GM19035 (cell line): ENCODE data around the gene SGCD.
"Not testable (repeated sequence)": the region's sequence is repeated elsewhere in the genome, so short reads cannot be mapped to it uniquely, and the experiment has no call there.

Experiments
- ATAC-seq: cut with Tn5 transposase; IDR thresholded peaks from one replicate; pipeline ENCODE4 v1.9.1; 2021; ENCODE audit not compliant: unreplicated experiment

SGCD gene

DNA sequence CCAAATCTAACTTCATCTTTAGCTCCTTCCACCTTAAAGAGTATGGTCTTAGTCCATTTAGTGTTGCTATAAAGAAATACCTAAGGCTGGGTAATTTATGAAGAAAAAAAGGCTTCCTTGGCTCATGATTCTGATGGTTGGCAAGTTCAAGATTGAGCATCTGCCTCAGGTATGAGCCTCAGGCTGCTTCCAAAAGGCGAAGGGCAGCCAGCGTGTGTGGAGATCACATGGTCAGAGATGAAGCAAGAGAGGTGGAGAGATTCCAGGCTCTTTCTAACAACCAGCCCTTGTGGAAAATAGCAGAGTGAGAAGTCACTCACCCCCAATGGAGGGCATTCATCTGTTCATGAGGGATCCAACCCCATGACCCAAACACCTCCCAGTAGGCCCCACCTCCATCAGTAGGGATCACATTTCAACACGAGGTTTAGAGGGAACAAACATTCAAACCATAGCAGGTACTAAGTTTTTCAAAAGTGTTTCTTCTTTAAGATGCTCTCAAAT, 225.9 kb downstream of the SGCD start:
- no peak for ATAC-seq

DNA sequence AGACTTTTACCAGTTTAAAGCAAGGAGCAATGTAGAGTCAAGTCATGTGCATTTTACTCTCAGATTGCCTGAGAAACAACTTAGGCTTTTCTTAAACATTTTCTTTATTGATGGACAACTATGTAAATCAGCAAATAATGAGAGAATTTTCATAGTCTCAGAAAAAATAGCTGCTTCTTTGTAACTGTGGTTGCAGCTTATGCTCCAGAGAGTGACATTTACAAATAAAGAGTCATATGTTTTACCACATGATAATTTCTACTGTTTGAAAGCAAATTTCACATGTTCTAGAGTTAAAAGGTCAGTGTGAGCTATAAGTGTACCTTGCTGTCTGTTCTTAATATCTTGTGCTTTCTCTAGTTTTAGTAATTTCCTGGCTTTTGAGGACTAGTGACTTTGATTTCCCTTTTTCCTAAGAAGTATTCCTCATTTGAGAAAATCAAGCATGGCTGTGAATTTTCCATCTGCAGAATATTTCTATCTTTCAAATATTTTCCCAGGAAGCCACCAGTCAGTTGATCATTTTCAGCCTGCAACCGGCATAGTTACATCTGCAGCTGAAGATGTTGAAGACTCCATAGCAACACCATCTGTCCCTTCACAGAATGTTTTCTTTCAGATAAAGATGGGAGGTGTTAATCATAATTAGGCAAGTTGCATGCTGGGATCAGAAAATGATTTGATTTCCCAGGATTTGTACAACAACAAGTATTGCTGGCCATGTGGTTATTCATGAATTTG, 229.9 kb downstream of the SGCD start:
- ATAC-seq = no peak

DNA sequence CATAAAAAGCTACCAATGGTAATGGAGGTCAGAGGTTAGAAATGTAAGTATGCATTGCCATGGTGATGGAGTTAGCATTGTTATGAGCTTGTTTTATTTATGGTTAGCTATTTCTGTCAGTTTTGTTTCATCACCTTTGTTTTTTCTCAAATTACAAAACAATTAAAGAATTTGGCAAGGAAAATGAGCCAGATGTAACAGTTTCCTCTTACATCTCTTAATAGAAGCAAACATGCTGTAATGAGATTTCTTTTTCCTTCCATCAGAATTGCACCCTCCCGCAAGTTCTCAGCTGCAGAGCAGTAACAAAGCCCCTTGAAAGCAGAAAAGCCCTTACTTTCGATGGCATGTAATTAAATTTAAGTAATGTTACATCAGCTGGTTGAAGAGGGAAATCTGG, 233.0 kb downstream of the SGCD start:
- ATAC-seq = no peak

DNA sequence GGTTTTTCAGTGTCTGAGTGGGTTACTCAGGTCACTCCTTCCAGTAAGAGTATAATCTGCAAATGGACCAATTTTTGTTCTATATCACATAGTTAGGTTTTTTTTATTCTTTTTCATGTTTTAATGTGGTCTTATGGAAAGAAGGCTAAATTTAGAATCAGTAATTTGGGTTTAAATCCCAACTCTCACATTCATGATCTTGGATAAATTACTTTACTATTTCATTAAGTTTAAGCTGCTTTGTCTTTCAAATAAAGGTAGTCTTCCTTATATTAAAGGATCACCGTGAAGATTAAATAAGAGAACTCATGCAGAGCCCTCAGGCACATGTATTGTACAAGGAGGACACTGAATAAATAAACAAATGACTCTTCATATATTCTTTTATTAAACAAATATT, 234.7 kb downstream of the SGCD start:
- ATAC-seq = no peak

DNA sequence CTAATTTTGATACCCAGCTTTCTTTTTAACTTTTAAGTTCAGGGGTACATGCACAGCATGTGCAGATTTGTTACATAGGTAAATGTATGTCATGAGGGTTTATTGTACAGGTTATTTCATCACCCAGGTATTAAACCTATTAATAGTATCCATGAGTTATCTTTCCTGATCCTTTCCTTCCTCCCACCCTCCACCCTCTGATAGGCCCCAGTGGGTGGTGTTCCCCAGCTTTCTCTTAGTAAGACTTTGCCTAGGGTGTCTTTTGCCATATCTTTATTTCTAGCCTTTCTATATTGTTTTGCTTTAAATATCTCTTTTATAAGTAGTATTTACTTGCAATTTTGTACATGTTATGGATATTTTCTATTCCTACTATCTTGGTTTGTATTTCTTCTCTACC, 243.7 kb downstream of the SGCD start:
- no peak for ATAC-seq

DNA sequence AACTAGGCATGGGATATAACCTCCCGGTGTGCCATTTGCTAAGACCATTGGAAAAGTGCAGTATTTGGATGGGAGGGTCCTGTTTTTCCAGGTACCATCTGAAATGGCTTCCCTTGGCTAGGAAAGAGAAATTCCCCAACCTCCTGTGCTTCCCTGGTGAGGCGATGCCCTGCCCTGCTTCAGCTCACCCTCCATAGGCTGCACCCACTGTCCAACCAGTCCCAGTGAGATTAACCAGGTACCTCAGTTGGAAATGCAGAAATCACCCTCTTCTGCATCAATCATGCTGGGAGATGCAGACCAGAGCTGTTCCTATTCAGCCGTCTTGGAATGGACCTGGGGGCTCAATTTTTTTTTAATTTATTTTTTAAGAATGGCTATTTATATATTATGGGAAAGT, 254.8 kb downstream of the SGCD start:
- no peak for ATAC-seq

DNA sequence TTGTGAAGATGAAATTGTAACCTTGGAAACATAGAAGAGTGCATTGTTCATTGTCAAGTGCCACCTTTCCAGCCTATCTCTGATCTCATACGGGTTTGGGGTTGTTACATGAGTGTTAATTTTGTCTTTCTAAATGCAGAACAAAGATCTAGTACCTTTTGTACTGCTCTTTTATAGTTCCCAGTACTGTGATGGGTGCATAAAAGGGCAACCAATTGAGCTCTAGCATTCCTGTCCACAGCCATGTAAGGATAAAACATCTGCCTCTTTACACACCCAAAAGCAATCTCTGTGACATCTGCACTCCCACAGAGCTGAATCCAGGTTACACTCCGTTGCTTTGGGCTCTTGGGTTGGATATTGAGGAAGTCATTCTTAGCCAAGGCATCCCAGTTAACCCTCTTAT, 255.2 kb downstream of the SGCD start:
- no peak for ATAC-seq

DNA sequence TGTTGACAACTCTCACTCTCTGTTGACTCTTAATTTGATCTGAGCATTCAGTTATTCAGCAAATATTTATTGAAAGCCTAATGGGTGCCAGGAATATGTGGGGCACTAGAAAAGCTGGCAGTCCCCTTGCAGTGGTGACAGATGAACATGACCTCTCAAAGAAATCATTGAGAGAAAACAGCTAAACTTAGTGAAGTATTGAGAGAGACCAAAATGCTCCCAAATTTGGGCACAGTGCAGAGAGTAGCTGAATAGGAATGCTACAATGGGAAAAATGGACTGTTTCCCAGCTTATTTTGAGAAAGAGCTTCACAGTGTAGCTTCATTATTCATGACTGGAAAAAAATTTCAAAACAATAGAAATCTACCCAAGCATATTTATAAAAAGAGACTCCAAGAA, 257.9 kb downstream of the SGCD start:
- ATAC-seq = no peak

DNA sequence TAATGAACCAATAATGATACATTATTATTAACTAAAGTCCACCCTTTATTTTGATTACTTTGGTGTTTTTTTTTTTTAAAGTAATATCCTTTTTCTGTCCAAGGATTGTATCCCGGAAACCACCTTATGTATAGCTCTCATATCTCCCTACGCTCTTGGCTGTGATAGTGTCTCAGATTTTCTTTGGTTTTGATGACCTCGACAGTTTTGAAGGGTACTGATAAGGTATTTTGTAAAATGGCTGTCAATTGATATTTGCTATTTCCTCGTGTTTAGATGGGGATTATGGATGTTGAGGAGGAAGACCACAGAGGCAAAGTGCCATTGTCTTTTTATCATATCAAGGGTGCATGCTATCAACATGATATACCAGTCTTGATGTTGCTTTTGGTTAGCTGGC, 259.0 kb downstream of the SGCD start:
- ATAC-seq = no peak

DNA sequence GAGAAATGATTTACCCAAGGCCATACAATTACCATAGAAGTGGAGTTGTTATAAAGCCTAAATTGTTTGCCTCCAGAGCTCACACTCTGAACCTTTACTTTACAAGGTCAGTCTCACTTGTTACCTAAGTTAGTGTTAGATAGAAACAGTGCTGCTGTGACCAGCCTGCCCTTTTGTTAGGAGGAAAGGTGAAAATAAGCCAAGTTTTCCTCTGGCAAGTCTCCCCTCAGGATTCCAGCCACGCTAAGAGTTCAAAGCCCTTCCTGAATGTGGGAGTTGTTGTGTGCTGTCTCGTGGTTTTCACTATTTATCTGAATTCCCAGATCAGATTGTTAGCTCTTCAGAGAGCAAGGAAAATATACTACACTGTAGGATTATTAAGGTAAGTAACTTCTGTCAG, 260.0 kb downstream of the SGCD start:
- ATAC-seq = no peak

DNA sequence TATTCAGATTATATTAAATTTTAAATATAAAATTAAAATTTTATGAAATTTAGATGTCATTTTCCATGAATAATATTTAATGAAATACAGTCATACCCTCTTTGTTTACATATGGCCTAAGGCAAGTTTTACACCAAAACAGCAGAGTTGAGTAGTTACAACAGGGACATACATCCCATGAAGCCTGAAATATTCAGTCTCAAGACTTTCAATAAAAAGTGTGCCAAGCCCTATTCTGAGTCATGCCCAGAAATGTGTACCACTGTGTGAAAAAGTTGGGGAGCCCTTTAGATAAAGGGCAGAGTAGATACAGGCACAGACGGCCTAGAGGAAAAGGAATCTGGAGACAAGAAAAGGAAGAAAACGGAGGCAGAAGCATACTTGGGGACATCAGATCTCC, 261.3 kb downstream of the SGCD start:
- no peak for ATAC-seq

DNA sequence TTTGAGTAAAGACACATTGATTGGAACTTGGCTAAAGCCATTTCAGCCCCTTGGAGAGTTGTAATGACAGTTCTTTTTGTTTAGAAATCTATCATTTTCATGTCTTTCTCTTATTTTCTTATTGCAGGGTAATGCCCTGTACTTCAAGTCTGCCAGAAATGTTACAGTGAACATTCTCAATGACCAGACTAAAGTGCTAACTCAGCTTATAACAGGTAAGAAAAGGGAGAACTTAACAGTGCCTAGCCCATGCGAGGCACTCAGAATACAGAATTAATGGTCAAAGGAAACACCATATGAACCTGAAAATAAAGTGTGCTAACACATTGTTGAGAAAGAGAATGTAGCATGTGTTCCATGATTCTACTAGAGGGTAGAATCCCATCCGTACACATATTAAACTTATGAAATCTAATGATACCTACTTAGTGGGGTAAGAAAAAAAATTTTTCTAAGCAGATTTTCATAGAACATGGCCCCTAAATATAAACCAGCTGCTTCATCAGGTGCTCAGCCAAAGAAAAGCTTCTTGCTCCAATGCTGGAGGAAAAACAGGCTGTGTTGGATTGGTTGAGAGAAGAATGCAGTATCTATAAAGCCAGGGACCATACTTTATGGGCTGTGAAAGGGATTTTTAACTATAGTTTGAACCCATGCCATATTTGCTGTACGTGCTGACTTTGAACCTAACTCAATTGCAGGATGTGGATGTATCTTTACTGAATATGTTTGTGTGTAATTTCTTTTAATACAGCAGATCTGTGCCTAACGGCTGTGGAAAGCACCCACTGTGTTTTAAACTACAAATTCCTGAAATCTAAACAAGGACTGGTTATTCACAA, 262.4 kb downstream of the SGCD start:
- ATAC-seq = no peak

DNA sequence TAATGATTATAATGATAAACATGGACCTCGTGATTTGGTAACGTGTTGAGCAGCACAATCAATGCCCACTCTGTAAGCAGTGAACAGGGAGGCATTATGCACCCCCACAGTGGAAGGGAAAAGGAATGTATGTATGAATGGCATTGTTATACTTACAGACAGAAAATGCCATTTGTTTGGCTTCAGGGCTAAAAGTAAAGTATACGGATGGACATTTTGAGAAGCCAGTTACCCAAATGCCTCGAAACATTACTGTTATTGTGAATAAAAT, 262.9 kb downstream of the SGCD start:
- no peak for ATAC-seq

DNA sequence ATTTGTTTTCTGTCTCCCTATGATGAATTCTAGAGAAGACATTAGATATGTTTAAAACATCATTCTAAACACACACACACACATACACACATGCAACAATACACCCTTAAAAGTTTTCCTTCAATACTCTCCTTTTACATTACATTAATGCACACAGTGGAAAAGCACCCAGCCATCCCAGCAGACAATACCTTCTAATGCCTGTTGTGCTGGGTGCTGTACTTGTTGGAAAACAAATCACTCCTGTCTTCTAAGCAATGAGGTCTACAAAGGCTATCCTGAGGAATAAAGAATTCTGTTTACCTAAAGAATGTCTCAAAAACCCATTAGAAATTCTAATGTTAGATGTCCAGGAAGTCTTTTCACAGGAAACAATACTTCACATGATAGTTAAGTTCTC, 264.0 kb downstream of the SGCD start:
- no peak for ATAC-seq

DNA sequence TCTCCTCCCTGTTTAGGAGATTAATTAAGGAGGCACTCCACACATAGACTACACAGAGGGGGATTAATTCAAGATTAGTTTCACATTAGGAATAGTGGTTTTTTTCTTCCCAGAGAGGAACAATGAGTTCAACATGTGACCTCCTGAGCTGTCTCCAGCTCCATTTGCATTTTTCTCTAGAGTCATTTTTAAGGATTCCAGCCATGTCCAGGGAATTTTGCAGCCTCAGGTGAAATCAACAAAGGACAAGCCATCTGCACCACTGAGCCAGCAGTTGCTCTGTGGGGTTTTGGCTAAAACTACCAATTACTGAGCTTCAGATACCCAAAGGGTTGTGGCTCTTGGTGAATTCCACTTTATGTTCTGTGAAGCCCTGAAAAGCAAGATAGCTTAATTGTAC, 264.7 kb downstream of the SGCD start:
- no peak for ATAC-seq

DNA sequence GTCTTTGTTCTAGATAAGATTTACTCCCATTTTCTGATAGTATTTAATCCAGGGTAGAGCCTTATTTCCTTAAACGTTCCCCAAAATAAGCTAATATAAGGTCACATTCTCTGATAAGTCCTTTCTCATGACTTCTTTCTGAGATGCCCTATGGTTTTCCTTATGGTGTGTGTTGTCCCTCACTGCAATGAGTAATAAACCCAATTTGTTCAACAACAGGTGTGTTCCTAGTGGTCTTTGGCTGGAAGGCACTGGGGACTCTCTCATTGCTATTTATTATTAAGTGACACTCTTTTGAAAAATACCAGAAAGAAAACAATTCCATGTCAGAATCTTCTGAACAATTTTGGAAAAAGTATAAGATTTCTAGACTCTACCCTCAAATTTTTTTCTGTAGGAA, 266.6 kb downstream of the SGCD start:
- ATAC-seq = no peak

DNA sequence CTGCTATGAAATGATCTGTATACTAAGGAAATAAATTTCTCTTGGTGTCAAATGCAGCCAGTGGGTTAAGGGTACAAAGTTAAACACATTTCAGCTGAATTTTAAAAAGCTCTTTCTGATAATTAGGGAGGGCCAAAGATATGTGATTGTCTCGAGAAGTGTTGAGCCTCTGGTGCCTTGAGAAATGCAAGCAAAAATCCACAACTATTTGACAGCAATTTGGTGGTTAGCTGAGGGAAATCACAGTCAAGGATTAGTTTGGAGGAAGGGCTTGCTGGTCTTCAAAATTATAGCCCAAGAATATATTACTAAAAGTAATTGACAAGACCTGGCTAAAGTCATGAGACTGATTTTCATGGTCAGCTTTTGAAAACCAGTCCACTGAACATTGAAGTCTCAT, 267.4 kb downstream of the SGCD start:
- no peak for ATAC-seq

DNA sequence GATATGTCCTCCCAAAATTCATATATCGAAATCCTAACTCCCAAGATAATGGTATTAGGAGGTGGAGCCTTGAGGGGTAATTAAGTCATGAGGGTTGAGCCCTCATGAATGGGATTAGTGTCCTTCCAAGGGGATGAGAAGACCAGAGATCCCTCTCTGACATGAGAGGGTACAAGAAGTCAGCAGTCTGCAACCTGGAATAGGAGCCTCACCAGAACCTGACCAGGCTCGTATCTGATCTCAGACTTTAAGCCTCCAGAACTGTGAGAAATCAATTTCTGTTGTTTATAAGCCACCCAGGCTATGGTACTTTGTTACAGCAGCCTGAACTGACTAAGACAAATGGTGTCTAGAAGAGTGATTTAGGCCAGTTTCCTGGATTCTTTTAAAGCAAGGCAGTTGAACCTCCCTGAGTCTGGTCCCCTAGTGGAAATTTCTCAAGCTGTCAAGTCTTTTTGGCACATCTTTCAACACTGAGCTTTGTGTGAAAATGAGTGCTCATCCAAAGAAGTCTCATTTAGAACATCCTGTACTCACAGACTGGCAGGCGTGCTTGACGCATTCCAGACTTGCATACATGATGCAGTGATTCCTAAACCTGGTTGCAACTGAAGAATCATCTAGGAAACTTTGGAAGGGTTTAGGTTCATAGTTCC, 268.3 kb downstream of the SGCD start:
- no peak for ATAC-seq

DNA sequence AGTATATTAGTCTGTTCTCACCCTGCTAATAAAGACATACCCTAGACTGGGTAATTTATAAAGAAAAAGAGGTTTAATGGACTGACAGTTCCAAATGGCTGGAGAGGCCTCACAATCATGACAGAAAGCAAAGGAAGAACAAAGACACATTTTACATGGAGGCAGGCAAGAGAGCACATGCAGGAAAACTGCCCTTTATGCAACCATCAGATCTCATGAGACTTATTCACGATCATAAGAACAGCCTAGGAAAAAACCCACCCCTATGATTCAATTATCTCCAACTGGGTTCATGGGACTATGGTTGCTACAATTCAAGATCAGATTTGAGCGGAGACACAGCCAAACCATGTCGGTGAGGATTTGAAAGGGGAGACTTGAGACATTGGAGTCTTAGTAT, 270.3 kb downstream of the SGCD start:
- ATAC-seq = no peak

DNA sequence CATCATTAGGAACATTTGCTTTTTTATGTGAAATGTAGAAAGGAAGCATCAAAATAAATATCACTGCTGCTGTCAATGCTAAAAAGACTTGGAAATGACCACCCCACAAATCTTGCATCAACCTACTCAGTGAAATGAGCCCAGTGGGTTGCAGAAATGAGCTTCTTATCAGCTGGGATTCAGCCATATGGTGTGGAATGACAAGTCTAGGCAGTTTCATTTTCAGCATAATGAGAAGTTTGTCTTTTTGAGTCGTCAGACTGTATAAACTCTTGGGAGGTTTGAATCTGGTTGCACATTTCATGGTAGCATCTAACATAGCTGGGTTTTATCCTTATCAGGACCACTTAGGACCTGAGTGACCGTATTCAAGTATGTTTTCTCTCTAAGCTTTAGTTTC, 272.0 kb downstream of the SGCD start:
- no peak for ATAC-seq

DNA sequence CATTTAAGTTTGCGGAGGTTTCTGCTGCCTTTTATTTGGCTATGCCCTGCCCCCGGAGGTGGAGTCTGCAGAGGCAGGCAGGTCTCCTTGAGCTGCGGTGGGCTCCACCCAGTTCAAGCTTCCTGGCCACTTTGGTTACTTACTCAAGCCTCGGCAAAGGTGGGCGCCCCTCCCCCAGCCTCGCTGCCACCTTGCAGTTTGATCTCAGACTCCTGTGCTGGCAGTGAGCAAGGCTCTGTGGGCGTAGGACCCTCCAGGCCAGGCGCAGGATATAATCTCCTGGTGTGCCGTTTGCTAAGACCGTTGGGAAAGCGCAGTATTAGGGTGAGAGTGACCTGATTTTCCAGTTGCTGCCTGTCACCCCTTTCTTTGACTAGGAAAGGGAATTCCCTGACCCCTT, 283.6 kb downstream of the SGCD start:
- not testable (repeated sequence) for ATAC-seq

DNA sequence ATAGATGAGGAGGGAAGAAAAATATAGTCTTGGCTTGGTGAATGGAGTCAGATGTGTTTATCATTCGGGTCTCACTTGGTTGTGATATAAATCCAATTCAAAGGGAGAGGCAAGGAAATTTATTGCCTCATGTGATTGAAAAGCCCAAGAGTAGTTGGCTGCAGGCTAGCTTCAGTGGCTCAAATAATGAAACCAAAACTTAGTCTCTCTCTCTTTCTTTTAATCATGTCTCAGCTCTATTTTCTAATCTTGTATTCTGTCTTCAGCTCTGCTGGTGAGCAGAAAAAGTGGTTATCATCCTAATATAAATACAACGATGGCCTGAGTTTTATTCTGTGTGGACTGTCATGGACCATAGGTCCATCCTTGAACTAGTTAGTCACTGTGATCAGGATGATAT, 288.9 kb downstream of the SGCD start:
- no peak for ATAC-seq
